Nephron (organoid): ENCODE results near the gene SYCE1.

Experiments
- H3K27ac Mint-ChIP-seq, 3 experiments: 2 replicates each; pipeline ENCODE4 v1.8.0; 2020; ENCODE audit warnings: mixed read lengths in 3 of 3, mild to moderate bottlenecking in 2 of 3, moderate library complexity in 1 of 3
- H3K27me3 Mint-ChIP-seq: 2 replicates; pipeline ENCODE4 v1.8.0; 2021; ENCODE audit warnings: low read depth, mild to moderate bottlenecking, moderate library complexity, mixed read lengths
- H3K36me3 Mint-ChIP-seq: 2 replicates; pipeline ENCODE4 v1.8.0; 2020; ENCODE audit warnings: low read depth, mixed read lengths
- H3K4me1 Mint-ChIP-seq: 2 replicates; pipeline ENCODE4 v1.8.0; 2020; ENCODE audit warnings: mixed read lengths
- H3K4me3 Mint-ChIP-seq, 3 experiments: 2 replicates each; pipeline ENCODE4 v1.8.0; 2020; ENCODE audit warnings: mild to moderate bottlenecking in 3 of 3, mixed read lengths in 3 of 3, moderate library complexity in 2 of 3
- H3K9me3 Mint-ChIP-seq: 2 replicates; pipeline ENCODE4 v1.8.0; 2020; ENCODE audit warnings: mixed read lengths
- TF ChIP-seq, protein P1 (sequence below), 3 experiments: fragments of 200-600 bp; sonication (generic); IDR thresholded peaks; one replicate each; pipeline ENCODE4 v1.5.0; 2021; ENCODE audit warnings: antibody characterized with exemption in 3 of 3; ENCODE audit not compliant: unreplicated experiment in 3 of 3

SYCE1 gene

DNA sequence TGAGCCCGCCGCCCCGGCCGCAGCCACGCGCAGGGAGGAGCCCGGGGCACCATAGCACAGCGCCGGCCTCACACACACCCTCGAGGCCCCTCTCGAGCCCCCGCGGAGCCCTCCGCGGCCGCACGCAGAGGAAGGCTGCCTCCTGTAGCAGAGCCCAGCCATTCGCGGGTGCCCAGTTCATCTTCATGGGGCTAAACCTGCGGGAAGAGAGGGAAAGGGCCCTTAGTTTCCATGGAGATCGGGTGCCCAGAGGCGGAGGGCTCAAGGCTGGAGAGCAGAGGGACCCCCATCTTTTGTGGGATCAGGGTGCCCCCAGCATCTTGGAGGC, 2.9 kb upstream of the SYCE1 start:
- no peaks in the 10 kb centered on the region for H3K4me1 Mint-ChIP-seq
- peaks cover 2% of the 10 kb centered on the region for H3K36me3 Mint-ChIP-seq
- TF ChIP-seq, protein P1, sequence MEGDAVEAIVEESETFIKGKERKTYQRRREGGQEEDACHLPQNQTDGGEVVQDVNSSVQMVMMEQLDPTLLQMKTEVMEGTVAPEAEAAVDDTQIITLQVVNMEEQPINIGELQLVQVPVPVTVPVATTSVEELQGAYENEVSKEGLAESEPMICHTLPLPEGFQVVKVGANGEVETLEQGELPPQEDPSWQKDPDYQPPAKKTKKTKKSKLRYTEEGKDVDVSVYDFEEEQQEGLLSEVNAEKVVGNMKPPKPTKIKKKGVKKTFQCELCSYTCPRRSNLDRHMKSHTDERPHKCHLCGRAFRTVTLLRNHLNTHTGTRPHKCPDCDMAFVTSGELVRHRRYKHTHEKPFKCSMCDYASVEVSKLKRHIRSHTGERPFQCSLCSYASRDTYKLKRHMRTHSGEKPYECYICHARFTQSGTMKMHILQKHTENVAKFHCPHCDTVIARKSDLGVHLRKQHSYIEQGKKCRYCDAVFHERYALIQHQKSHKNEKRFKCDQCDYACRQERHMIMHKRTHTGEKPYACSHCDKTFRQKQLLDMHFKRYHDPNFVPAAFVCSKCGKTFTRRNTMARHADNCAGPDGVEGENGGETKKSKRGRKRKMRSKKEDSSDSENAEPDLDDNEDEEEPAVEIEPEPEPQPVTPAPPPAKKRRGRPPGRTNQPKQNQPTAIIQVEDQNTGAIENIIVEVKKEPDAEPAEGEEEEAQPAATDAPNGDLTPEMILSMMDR (IDR thresholded peaks at IDR 0.05; ENCODE audit: unreplicated experiment in 3 of 3): no peak
- no peak overlapping the region for H3K4me3 Mint-ChIP-seq
- H3K27me3 Mint-ChIP-seq: no peaks in the 10 kb centered on the region
- peaks cover 28% of the 10 kb centered on the region for H3K9me3 Mint-ChIP-seq
- no peak overlapping the region for H3K27ac Mint-ChIP-seq

DNA sequence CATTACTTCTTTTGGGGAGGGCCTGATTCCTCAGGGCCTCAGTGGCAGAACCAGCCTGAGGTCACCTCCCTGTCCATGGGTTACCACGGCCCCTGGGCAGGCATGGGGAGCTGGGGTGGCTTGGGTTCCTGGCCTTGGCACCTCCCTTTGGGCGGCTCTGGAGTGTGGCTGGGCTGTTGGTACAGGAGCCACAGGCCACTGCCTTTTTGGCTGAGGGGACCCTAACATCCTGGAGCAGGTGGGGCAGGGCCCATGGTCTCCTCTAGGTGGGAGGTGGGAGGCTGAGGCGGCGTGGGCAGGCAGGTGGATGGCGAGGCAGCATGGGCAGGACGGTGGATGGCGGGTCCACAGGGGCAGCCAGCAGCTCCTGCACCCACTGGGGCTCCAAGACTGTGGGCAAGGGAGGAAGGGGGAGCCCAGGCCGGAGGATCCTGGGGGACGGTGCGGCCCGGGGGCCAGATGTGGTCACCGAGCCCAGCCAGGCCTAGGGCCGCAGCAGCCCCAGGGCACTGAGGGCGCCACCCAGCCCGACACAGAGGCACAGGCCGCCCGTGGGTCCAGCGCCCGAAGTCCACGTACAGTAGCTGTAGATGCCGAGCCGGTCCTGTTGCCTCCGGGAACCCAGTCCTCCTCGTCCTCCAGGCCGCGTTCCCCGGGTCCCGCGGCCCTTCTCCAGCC, 2.4 kb upstream of the SYCE1 start:
- Mint-ChIP-seq H3K27ac (no peak overlapping the region), H3K36me3 (no peaks in the 10 kb centered on the region), H3K4me3 (no peak overlapping the region), H3K27me3 (no peaks in the 10 kb centered on the region), H3K9me3 (peaks cover 23% of the 10 kb centered on the region), H3K4me1 (no peaks in the 10 kb centered on the region)
- TF ChIP-seq, protein P1 (IDR thresholded peaks at IDR 0.05; ENCODE audit: unreplicated experiment in 3 of 3): no peak

DNA sequence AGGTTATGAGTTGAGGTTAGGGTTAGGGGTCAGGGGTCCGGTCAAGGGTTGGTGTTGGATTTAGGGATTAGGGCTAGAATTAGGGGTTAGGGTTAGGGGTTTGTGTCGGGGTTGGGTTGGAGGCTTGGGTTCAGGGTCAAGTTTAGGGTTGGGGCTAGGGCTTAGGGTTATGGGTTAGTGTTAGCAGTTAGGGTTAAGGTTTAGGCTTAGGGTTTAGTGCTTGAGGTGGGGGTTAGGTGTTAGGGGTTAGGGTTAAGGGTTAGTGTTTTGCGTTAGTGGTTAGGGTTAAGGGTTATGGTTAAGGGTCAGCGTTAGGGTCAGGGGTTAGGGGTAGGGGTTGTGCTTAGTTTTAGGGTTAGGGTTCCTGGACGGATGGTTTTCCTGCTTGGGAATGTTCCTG, 1.7 kb upstream of the SYCE1 start:
- Mint-ChIP-seq H3K4me1 (no peaks in the 10 kb centered on the region), H3K4me3 (no peak overlapping the region), H3K9me3 (peaks cover 23% of the 10 kb centered on the region), H3K27ac (no peak overlapping the region), H3K27me3 (no peaks in the 10 kb centered on the region), H3K36me3 (no peaks in the 10 kb centered on the region)
- TF ChIP-seq, protein P1 (IDR thresholded peaks at IDR 0.05; ENCODE audit: unreplicated experiment in 3 of 3): no peak

DNA sequence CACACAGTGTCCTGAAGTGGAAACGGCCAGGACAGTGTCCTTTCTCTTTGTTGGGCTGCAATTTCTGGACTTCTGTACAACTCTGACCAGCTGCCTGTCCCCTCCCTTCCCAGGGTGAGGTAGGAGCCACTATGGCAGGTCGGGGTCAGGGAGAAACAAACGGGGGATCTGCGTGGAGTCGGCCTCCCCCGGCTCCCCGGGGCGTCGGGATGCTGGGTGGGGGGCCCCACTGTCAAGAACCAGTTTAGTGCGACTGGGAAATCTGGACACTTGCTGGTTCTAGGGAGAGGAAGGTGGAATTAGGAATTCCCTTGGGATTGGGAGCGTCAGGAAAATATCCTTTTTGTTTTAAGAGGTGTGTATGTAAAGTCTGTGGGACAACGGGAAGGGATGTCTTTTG, 567 bp downstream of the SYCE1 start:
- TF ChIP-seq, protein P1 (IDR thresholded peaks at IDR 0.05; ENCODE audit: unreplicated experiment in 3 of 3): no peak
- Mint-ChIP-seq H3K27ac (no peak overlapping the region), H3K9me3 (peaks cover 21% of the 10 kb centered on the region)

DNA sequence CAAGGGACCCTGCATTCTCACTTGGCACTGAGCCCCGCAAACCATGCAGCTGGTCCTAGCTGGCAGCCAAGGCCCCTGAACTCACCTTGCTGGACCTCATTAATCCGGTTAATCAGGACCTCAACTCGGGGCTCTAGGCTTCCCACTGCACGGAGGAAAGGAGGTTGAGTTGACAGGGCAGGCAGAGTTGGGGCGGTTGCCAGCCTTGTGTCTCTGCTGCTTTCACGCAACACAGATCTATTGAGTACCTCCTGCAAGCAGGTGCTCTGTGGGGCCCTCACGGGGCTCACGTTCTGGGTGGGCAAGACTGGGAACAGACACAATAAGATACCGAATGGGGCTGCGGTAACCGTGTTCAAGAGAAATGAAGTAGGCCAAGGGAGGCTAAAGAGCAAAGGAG, 6.2 kb downstream of the SYCE1 start:
- H3K27me3 Mint-ChIP-seq: peaks cover 27% of the 10 kb centered on the region
- no peaks in the 10 kb centered on the region for H3K4me1 Mint-ChIP-seq

More for the DNA sequence above, 567 bp downstream of the SYCE1 start:
- peaks cover 6% of the 10 kb centered on the region for H3K27me3 Mint-ChIP-seq
- no peak overlapping the region for H3K4me3 Mint-ChIP-seq
- H3K36me3 Mint-ChIP-seq: no peaks in the 10 kb centered on the region
- H3K4me1 Mint-ChIP-seq: no peaks in the 10 kb centered on the region

DNA sequence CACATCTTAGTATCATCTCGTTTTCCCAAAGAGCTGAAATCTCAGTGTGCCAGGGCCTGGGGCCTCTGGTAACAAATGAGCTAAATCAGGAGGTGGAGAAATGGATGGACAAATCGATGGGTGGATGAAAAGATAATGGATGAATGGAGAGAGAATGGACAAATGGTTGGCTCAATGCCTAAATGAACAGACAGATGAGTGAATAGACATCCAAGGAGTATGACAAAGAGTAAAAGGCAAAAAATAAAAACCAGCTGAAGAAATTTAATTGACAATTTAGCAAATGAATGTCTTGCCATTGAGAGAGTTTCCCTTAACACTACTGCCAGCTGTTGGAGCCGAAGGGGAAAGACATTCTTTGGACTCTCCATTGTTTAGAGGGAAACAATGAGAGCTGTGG, 8.0 kb downstream of the SYCE1 start:
- peaks cover 27% of the 10 kb centered on the region for H3K27me3 Mint-ChIP-seq
- TF ChIP-seq, protein P1 (IDR thresholded peaks at IDR 0.05; ENCODE audit: unreplicated experiment in 3 of 3): no peak
- no peak overlapping the region for H3K4me3 Mint-ChIP-seq
- H3K9me3 Mint-ChIP-seq: peaks cover 12% of the 10 kb centered on the region
- H3K4me1 Mint-ChIP-seq: no peaks in the 10 kb centered on the region
- H3K27ac Mint-ChIP-seq: no peak overlapping the region
- no peaks in the 10 kb centered on the region for H3K36me3 Mint-ChIP-seq

More for the DNA sequence above, 6.2 kb downstream of the SYCE1 start:
- TF ChIP-seq, protein P1 (IDR thresholded peaks at IDR 0.05; ENCODE audit: unreplicated experiment in 3 of 3): no peak
- Mint-ChIP-seq H3K4me3 (no peak overlapping the region), H3K9me3 (peaks cover 17% of the 10 kb centered on the region), H3K27ac (no peak overlapping the region), H3K36me3 (no peaks in the 10 kb centered on the region)
